ENCODE results near the gene OR10AD1.

The OR10AD1 gene

DNA sequence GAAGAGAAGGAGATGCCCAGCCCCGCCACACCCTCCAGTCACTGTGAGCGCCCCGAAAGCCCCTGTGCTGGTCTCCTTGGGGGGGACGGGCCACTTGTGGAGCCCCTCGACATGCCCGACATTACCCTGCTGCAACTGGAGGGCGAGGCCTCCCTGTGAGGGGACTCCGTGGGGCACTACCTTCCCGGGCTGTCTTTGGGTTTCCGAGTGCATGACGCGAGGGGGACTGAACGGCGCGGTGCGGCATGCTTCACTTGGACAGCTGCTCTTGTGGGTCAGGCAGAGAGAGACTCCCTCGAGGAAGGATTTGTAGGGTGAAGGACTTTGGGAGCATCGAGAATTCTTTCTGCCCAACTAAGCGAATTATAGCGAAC, 18.6 kb downstream of the OR10AD1 start:
- CTCF ChIA-PET = interaction anchor here (1.3 kb wide), 1 partner anchor 13 kb away, joined by 3 read pairs; no protein-coding TSS in a partner anchor
- POLR2A ChIA-PET (ENCODE audit: low non-redundant PET) = no interaction called here
- TF ChIP-seq, protein P1, sequence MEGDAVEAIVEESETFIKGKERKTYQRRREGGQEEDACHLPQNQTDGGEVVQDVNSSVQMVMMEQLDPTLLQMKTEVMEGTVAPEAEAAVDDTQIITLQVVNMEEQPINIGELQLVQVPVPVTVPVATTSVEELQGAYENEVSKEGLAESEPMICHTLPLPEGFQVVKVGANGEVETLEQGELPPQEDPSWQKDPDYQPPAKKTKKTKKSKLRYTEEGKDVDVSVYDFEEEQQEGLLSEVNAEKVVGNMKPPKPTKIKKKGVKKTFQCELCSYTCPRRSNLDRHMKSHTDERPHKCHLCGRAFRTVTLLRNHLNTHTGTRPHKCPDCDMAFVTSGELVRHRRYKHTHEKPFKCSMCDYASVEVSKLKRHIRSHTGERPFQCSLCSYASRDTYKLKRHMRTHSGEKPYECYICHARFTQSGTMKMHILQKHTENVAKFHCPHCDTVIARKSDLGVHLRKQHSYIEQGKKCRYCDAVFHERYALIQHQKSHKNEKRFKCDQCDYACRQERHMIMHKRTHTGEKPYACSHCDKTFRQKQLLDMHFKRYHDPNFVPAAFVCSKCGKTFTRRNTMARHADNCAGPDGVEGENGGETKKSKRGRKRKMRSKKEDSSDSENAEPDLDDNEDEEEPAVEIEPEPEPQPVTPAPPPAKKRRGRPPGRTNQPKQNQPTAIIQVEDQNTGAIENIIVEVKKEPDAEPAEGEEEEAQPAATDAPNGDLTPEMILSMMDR (conservative IDR thresholded peaks at IDR 0.05; ENCODE audit: low read depth) = no peak
- H3K27ac ChIP-seq = no peak overlapping the region
- no peak for DNase-seq (ENCODE audit: low spot score)

DNA sequence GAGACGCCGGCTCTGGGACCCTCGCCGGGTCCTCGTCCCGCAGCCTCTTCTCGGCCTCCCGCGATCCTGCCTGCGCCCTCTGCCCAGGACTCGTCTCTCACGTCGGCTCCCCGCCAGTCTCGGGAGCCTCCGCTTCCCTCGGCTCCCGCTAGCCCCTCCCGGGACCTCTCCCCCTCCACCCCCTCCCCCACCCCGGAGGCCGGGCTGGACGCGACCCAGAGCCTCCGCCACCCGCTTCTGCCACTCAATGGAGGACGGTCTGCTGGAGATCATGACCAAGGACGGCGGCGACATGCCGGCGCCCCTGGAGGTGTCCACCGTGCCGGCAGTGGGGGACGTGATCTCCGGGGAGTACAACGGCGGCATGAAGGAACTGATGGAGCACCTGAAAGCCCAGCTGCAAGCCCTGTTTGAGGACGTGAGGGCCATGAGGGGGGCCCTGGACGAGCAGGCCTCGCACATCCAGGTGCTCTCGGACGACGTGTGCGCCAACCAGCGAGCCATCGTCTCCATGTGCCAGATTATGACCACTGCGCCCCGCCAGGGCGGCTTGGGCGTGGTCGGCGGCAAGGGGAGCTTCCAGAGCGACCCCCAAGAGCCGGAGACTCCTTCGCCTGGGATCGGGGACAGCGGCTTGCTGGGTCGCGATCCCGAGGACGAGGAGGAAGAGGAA, 19.1 kb downstream of the OR10AD1 start:
- H3K27ac ChIP-seq = no peak overlapping the region
- TF ChIP-seq, protein P1 (conservative IDR thresholded peaks at IDR 0.05; ENCODE audit: low read depth) = no peak
- ChIA-PET CTCF (interaction anchor here (1.3 kb wide), 1 partner anchor 13 kb away, joined by 3 read pairs; no protein-coding TSS in a partner anchor), POLR2A (ENCODE audit: low non-redundant PET) (no interaction called here)
- DNase-seq (ENCODE audit: low spot score) = no peak

DNA sequence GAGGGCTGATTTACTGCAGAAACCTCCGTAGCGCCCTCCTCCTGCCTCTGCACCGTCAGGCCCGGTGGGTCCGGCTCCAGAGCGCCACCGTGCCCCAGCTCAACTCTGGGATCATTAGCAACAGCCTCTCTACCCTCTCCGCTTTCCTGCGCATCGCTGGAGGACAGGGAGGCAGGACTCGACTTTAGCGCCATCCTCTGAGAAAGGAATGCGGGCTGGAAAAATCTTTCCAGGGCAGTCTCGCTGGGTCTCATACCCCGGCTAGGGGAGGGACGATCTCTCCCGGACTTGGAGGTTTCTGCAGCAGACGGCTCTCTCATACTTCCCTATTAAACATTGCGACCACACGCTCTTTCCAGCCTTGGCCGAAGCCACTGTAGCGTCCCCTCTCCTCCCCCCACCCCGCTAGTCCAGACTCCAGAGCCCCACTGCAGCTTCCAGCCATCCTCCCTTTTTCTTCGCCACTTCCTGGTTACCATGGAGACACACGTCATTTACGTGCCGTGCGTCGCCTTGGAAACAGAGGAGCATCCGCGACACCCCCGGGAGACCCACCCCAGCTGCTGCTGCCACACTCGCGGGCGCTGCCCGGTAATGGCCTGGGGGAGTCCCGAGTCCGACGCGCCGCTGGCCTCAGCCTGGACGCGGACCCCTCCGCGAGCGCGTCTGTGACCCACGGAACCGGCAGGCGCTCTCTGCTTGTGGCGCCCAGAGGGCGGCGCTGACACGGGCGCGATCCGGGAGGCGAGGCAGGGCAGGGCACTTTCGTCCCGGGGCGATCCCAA, 19.8 kb downstream of the OR10AD1 start, which contains the start of gene CCDC184:
Gene CCDC184, plus strand, starts transcription at position 554 of the 785 bp plus-strand sequence. CDS start 479 bp downstream, outside the sequence.
- POLR2A ChIA-PET (ENCODE audit: low non-redundant PET) = no interaction called here
- CTCF ChIA-PET = interaction anchor here (0.5 to 1.2 kb wide), 6 partner anchors 14 to 495 kb away, joined by 3 to 5 read pairs (median 4); partner anchors contain the start of gene ASB8
- TF ChIP-seq, protein P1 (conservative IDR thresholded peaks at IDR 0.05; ENCODE audit: low read depth) = peak; percentile 4; the same call in 1 of the 2 replicates
- DNase-seq (ENCODE audit: low spot score) = peak; percentile 34
- no peak within 1 kb of the TSS for H3K27ac ChIP-seq

DNA sequence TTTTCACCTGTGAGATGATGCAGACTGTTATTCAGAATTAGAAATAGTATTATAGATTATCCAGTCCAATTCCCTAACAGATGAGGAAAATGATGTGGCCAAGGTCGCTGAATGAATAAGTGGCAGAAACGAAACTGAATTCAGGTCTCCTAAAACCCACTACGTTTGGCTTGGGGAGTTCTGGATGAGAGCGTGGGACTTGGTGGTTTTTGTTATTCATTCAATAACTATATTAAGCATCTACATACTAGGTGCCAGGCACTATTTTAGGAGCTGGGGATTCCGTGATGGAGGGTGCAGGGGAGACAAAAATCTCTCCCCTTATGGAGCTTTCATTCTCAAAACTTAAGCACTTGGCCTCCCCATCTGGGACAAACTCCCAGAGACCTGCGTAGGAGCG, 20.5 kb downstream of the OR10AD1 start:
- TF ChIP-seq, protein P1 (conservative IDR thresholded peaks at IDR 0.05; ENCODE audit: low read depth) = no peak
- POLR2A ChIA-PET (ENCODE audit: low non-redundant PET) = no interaction called here
- CTCF ChIA-PET = interaction anchor here (0.5 to 1.2 kb wide), 5 partner anchors 14 to 494 kb away, joined by 3 to 5 read pairs (median 4); partner anchors contain the start of gene ASB8
- no peak overlapping the region for H3K27ac ChIP-seq
- DNase-seq (ENCODE audit: low spot score) = no peak

DNA sequence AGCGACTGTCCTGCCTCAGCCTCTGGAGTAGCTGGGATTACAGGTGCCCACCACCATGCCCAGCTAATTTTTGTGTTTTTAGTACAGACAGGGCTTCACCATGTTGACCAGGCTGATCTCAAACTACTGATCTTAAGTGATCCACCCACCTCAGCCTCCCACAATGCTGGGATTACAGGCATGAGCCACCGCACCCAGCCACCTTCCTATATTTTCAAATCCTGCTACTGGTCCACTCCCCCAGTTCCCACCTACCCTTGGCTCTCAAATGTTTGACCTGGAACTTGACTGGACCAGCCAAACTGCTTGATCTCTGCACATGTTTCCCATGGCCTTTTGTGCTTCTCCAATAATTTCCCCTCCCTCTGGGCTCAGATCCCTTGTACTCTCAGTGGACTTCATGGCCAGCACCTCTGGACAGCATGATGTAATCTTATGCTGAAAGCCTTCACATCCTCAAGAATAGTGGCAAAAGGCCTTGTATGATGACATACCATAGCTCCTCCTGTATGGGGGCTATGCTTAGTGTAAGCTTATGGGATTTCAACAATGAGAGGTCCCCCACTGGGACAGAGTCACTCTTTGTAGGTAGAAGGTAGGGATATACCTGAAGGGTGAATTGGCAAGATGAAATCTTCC, 22.1 kb downstream of the OR10AD1 start:
- CTCF ChIA-PET = no interaction called here
- POLR2A ChIA-PET (ENCODE audit: low non-redundant PET) = no interaction called here
- TF ChIP-seq, protein P1 (conservative IDR thresholded peaks at IDR 0.05; ENCODE audit: low read depth) = no peak
- DNase-seq (ENCODE audit: low spot score) = no peak
- H3K27ac ChIP-seq = no peak overlapping the region

DNA sequence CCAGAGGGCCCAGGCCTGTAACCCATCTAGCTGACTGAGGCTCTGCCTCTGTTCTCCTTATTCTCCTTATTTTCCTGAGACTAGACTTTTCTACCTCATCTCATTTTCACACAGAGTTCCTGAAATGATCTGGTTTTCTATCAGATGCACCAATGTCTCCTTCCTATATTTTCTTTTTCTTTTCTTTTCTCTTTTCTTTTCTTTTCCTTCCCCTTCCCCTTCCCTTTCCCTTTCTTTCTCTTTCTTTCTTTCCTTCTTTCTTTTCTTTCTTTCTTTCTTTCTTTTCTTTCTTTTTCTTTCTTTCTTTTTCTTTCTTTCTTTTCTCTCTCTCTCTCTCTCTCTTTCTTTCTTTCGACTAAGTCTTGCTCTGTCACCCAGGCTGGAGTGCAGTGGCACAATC, 22.7 kb downstream of the OR10AD1 start:
- TF ChIP-seq, protein P1 (conservative IDR thresholded peaks at IDR 0.05; ENCODE audit: low read depth) = no peak
- no peak for DNase-seq (ENCODE audit: low spot score)
- no peak overlapping the region for H3K27ac ChIP-seq
- POLR2A ChIA-PET (ENCODE audit: low non-redundant PET) = no interaction called here
- CTCF ChIA-PET = no interaction called here

All from RWPE1 (cell line).